ENCODE data around the gene EID3. TPM values are rescaled to one million over a fixed set of nuclear protein-coding genes. Genes with fewer than 3 reads are reported as not detected.

EID3 gene
- total RNA-seq, 1 experiment from 2014 or later, result 3.0 TPM

DNA sequence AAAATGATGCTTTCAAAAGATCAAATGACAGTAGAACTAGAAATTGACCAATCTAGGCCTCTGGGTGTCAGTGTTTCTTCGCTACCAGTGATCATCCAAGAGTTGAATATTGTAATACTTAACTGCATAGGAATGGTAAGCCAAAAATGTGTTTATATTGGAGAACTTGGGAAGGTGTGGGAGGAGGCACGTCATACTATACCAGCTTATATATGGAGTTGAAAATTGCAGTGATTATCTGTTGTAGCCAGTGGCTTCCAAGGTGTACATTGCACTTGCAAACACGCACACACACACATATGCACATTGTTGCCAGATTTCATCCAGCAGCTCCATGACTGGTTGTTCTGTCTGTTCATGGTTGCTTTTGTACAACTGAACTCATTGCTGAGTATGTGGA lies 36.1 kb downstream of the EID3 start:
- H3K4me1 ChIP-seq (ENCODE audit: control insufficient read depth in 1 of 2, insufficient read depth in 2 of 2, low read length in 2 of 2), result no peaks in the 10 kb centered on the region

DNA sequence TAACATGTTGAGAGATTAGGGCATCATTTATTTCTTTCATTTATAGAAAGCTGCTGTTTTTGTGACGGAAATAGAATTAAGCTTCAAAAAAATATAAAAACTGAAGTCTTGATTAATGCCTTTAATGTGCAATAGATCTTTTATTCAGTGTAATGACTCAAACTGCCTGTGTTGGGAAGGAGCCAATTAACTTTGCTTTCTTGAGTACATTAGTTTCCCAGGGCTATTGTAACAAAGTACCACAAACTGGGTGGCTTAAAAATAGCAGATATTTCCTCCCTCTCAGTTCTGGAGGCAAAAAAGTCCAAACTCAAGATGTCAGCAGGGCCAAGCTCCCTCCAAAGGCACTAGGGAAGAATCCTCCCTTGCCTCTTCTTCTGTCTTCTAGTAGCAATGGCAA lies 36.6 kb downstream of the EID3 start:
- POLR2A ChIA-PET, result no interaction called here
- Histone ChIP-seq H2AFZ (ENCODE audit: low read depth, low read length, poor library complexity, severe bottlenecking) (no peak overlapping the region), H4K20me1 (ENCODE audit: insufficient read depth) (peaks cover 25% of the 10 kb centered on the region; the same call in 1 of the 2 replicates), H3K27me3 (ENCODE audit: insufficient read depth, low read length) (no peaks in the 10 kb centered on the region), H3K9me3 (ENCODE audit: control insufficient read depth in 1 of 2, insufficient read depth in 1 of 2, low read depth in 1 of 2, low read length in 2 of 2) (no peaks in the 10 kb centered on the region), H3K27ac (ENCODE audit: low read depth, low read length) (no peak overlapping the region), H3K4me1 (ENCODE audit: control insufficient read depth in 1 of 2, insufficient read depth in 2 of 2, low read length in 2 of 2) (no peaks in the 10 kb centered on the region), H3K36me3 (ENCODE audit: control insufficient read depth in 1 of 2, insufficient read depth in 2 of 2, low read length in 2 of 2) (peaks cover 48 to 77% of the 10 kb centered on the region in 2 experiments), H3K4me2 (ENCODE audit: low read length) (no peak overlapping the region), H3K9me2 (ENCODE audit: insufficient read depth) (no peaks in the 10 kb centered on the region), H3K9ac (ENCODE audit: low read length) (no peak overlapping the region), H3K4me3 (replicated peaks in 1 of 2; ENCODE audit: low read depth in 1 of 2, low read length in 2 of 2) (no peak overlapping the region), H3K79me2 (ENCODE audit: insufficient read depth, low read length) (peaks cover 96% of the 10 kb centered on the region)
- CTCF ChIA-PET, result no interaction called here
- TF ChIP-seq, protein P1, sequence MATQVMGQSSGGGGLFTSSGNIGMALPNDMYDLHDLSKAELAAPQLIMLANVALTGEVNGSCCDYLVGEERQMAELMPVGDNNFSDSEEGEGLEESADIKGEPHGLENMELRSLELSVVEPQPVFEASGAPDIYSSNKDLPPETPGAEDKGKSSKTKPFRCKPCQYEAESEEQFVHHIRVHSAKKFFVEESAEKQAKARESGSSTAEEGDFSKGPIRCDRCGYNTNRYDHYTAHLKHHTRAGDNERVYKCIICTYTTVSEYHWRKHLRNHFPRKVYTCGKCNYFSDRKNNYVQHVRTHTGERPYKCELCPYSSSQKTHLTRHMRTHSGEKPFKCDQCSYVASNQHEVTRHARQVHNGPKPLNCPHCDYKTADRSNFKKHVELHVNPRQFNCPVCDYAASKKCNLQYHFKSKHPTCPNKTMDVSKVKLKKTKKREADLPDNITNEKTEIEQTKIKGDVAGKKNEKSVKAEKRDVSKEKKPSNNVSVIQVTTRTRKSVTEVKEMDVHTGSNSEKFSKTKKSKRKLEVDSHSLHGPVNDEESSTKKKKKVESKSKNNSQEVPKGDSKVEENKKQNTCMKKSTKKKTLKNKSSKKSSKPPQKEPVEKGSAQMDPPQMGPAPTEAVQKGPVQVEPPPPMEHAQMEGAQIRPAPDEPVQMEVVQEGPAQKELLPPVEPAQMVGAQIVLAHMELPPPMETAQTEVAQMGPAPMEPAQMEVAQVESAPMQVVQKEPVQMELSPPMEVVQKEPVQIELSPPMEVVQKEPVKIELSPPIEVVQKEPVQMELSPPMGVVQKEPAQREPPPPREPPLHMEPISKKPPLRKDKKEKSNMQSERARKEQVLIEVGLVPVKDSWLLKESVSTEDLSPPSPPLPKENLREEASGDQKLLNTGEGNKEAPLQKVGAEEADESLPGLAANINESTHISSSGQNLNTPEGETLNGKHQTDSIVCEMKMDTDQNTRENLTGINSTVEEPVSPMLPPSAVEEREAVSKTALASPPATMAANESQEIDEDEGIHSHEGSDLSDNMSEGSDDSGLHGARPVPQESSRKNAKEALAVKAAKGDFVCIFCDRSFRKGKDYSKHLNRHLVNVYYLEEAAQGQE (IDR thresholded peaks at IDR 0.05; ENCODE audit: low read depth), result no peak
- no peak for TF ChIP-seq YY1 (IDR thresholded peaks at IDR 0.05; ENCODE audit: extremely low read depth, insufficient replicate concordance, low read depth, low read length)
- intact Hi-C loops (cut with micrococcal nuclease), result no loop called here
- no peak for DNase-seq (ENCODE audit: low read depth, low spot score)
- RAD21 ChIA-PET (ENCODE audit: low non-redundant PET in 1 of 2, low total read pairs in 2 of 2, uncharacterized antibody in 2 of 2, unreplicated experiment in 2 of 2), result no interaction called here
- TSS peak; percentile 5 for BruUV-seq (replicated peaks)
- ATAC-seq, result no peak

More for the DNA sequence above, 36.1 kb downstream of the EID3 start:
- Histone ChIP-seq H3K4me3 (replicated peaks in 1 of 2; ENCODE audit: low read depth in 1 of 2, low read length in 2 of 2) (no peak overlapping the region), H3K36me3 (ENCODE audit: control insufficient read depth in 1 of 2, insufficient read depth in 2 of 2, low read length in 2 of 2) (peaks cover 45 to 76% of the 10 kb centered on the region in 2 experiments), H4K20me1 (ENCODE audit: insufficient read depth) (peaks cover 21% of the 10 kb centered on the region; the same call in 1 of the 2 replicates), H3K9ac (ENCODE audit: low read length) (no peak overlapping the region), H3K27me3 (ENCODE audit: insufficient read depth, low read length) (no peaks in the 10 kb centered on the region), H3K9me3 (ENCODE audit: control insufficient read depth in 1 of 2, insufficient read depth in 1 of 2, low read depth in 1 of 2, low read length in 2 of 2) (no peaks in the 10 kb centered on the region), H2AFZ (ENCODE audit: low read depth, low read length, poor library complexity, severe bottlenecking) (no peak overlapping the region), H3K4me2 (ENCODE audit: low read length) (no peak overlapping the region), H3K79me2 (ENCODE audit: insufficient read depth, low read length) (peaks cover 96% of the 10 kb centered on the region), H3K27ac (ENCODE audit: low read depth, low read length) (no peak overlapping the region), H3K9me2 (ENCODE audit: insufficient read depth) (no peaks in the 10 kb centered on the region)
- DNase-seq (ENCODE audit: low read depth, low spot score) (no peak), ATAC-seq (no peak)
- no TSS peak for BruUV-seq (replicated peaks)
- ChIA-PET CTCF (no interaction called here), POLR2A (no interaction called here), RAD21 (ENCODE audit: low non-redundant PET in 1 of 2, low total read pairs in 2 of 2, uncharacterized antibody in 2 of 2, unreplicated experiment in 2 of 2) (no interaction called here)
- TF ChIP-seq, protein P2, sequence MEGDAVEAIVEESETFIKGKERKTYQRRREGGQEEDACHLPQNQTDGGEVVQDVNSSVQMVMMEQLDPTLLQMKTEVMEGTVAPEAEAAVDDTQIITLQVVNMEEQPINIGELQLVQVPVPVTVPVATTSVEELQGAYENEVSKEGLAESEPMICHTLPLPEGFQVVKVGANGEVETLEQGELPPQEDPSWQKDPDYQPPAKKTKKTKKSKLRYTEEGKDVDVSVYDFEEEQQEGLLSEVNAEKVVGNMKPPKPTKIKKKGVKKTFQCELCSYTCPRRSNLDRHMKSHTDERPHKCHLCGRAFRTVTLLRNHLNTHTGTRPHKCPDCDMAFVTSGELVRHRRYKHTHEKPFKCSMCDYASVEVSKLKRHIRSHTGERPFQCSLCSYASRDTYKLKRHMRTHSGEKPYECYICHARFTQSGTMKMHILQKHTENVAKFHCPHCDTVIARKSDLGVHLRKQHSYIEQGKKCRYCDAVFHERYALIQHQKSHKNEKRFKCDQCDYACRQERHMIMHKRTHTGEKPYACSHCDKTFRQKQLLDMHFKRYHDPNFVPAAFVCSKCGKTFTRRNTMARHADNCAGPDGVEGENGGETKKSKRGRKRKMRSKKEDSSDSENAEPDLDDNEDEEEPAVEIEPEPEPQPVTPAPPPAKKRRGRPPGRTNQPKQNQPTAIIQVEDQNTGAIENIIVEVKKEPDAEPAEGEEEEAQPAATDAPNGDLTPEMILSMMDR (IDR thresholded peaks at IDR 0.05 in 2 of 3, conservative IDR thresholded peaks at IDR 0.05 in 1 of 3; ENCODE audit: borderline replicate concordance in 1 of 3, insufficient read depth in 1 of 3, low read depth in 2 of 3, low read length in 2 of 3), result peak in 1 of 3 experiments; percentile 18; a peak in 1 of 6 replicates
- TF ChIP-seq EZH2 (IDR thresholded peaks at IDR 0.05), result no peak
- TF ChIP-seq SRF (IDR thresholded peaks at IDR 0.05; ENCODE audit: low read depth), result no peak
- intact Hi-C loops (cut with micrococcal nuclease), result no loop called here
